Heart left ventricle (tissue), 16 donors: ENCODE measurements around the gene LRRC14B. TPM values are rescaled to one million over a fixed set of nuclear protein-coding genes. Genes with fewer than 3 reads are reported as not detected.

Experiments
- ATAC-seq, 4 donors: fragments of 200-7000 bp; cut with Tn5 transposase; one replicate each; pipeline ENCODE4 v1.9.1; 2020 to 2022; ENCODE audit warnings: moderate library complexity in 4 of 4, mild to moderate bottlenecking in 3 of 4, moderate number of reproducible peaks in 1 of 4
- DNase-seq, 5 donors: peaks; one replicate each; pipeline ENCODE4 v3.0.0-alpha.2; 2020
- H3K27ac ChIP-seq, 12 donors: fragments of 200-600 bp; sonication (generic) in 4 of 12; one replicate each; pipeline versions ENCODE4 v1.5.0 to v1.8.0; 2016 to 2022; ENCODE audit warnings: mild to moderate bottlenecking in 2 of 12
- H3K27me3 ChIP-seq, 9 donors: fragments of 200-600 bp; sonication (generic) in 2 of 9; one replicate each; pipeline versions ENCODE4 v1.5.1 to v1.8.0; 2016 to 2022; ENCODE audit warnings: mild to moderate bottlenecking in 3 of 9
- H3K36me3 ChIP-seq, 9 donors: fragments of 200-600 bp; sonication (generic) in 2 of 9; one replicate each; pipeline versions ENCODE4 v1.5.0 to v1.8.0; 2018 to 2022; ENCODE audit warnings: mild to moderate bottlenecking in 2 of 9
- H3K4me1 ChIP-seq, 12 donors: fragments of 200-600 bp; sonication (generic) in 4 of 12; one replicate each; pipeline versions ENCODE4 v1.5.0 to v1.8.0; 2016 to 2022; ENCODE audit warnings: mild to moderate bottlenecking in 3 of 12
- H3K4me3 ChIP-seq, 12 donors: fragments of 200-600 bp; sonication (generic) in 4 of 12; one replicate each; pipeline versions ENCODE4 v1.5.0 to v1.8.0; 2017 to 2022; ENCODE audit warnings: mild to moderate bottlenecking in 9 of 12, moderate library complexity in 4 of 12
- H3K9me3 ChIP-seq, 12 donors: fragments of 200-600 bp; sonication (generic) in 4 of 12; one replicate each; pipeline versions ENCODE4 v1.5.0 to v1.8.0; 2016 to 2022; ENCODE audit warnings: mild to moderate bottlenecking in 1 of 12
- POLR2A ChIP-seq, 2 donors: fragments of 450-650 bp; IDR thresholded peaks; one replicate each; pipeline ENCODE4 v1.6.1; 2017; ENCODE audit warnings: antibody characterized with exemption in 2 of 2, mild to moderate bottlenecking in 2 of 2, moderate library complexity in 2 of 2
- WGBS, 4 donors: extraction: QIAGEN DNeasy Blood & Tissue Kit in 2 of 4; methylation state at CpG; one replicate each; pipeline versions ENCODE4 v1.1.5 to v1.1.7; 2013 to 2018; 5-methylcytosine and 5-hydroxymethylcytosine counted together
- intact Hi-C, 10 donors: fragments of 100-400 bp; cut with DNase I; formaldehyde crosslinking; loops; one replicate each; pipeline versions ENCODE4 v1.11.1 to v1.14.2; 2022
- polyA plus RNA-seq, 2 donors: library from polyadenylated mRNA; stranded (reverse); fragments of 200-250 nt; gene quantifications; one replicate each; pipeline ENCODE4 v1.2.3, GENCODE V29; 2013
- total RNA-seq, 9 donors: library from RNA; depleted of rRNA in 2 of 9; stranded (reverse); fragments of >200 nt in 2 of 9; fragmentation: NEBNext Ultra II Directional in 3 of 9; extraction: Animal tissue kit (Norgen Biotek cat#: 25700) in 3 of 9; gene quantifications; one replicate each; pipeline versions ENCODE4 v1.1.0 to v1.2.4, GENCODE V29; 2016 to 2023
- TF ChIP-seq, protein P1 (sequence below), 12 donors: fragments of 200-600 bp; sonication (generic) in 4 of 12; IDR thresholded peaks; one replicate each; pipeline versions ENCODE4 v1.5.0 to v1.8.0; 2018 to 2022; ENCODE audit warnings: antibody characterized with exemption in 12 of 12, mild to moderate bottlenecking in 5 of 12
- donor health status: ischemic (EF 13 %, LVEDD 7.1; RV severe dilation, severe dysfunction).
- donor health status: healthy with polysubstance abuse.
- donor health status: DM: no; HTN: yes; CAD: no.
- donor health status: DM: no; HTN: no; CAD: no.
- donor health status: ischemic (EF 25% LVEDD 6.9; RV normal size, moderate dysfunction).
- donor health status: ischemic (EF 25% LVEDD 5.7; RV mildly dilated, moderate dysfunction).
- donor health status: healthy.
- donor health status: DM: yes; HTN: yes; CAD: no.
- donor health status: ischemic (EF 35%, LVEDD 5.7; RV mildly dilated, moderate dysfunction).
- donor health status: nonischemic (EF 11% LVEDD 7.7; RV severe dilation, severe dysfunction).
- donor health status: DM: yes; HTN: yes; CAD: no.
- donor health status: PGD.
- donor health status: ischemic (EF 29% LVEDD 5.4; RV normal size, mild dysfunction).
- donor health status: nonischemic (EF 23%, LVEDD 6.1; RV moderate dilation, normal function).

Gene LRRC14B
- total and polyA plus RNA-seq, 11 donors: 6.1 to 133 (median 40.3) TPM

DNA sequence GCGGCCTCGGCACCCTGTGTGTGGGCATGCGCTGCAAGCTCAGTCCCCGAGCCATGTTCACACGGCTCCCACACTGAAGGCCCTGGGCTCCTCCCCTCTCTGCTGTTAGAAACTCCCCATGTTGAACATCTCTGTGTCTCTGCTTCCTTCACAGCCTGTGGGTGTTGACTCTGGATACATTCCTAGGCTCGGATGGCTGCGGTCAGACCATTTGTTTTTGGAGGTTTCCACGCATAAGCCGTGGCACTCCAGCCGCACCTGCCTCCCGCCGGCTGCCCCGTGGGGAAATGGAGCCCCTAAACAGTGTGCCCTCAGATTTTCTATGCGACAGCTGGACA lies 31.2 kb upstream of the LRRC14B start:
- DNase-seq (peak in 1 of 5 donors; percentile 1), ATAC-seq (no peak)
- H3K4me3 ChIP-seq: no peak overlapping the region
- no peaks in the 10 kb centered on the region for H3K36me3 ChIP-seq
- H3K27ac ChIP-seq: no peak overlapping the region
- WGBS, 4 donors: 72 to 82% (median 81%) methylated on average over 12 to 14 of the region's 14 CpGs
- H3K4me1 ChIP-seq: no peaks in the 10 kb centered on the region
- H3K9me3 ChIP-seq: no peaks in the 10 kb centered on the region
- TF ChIP-seq, protein P1, sequence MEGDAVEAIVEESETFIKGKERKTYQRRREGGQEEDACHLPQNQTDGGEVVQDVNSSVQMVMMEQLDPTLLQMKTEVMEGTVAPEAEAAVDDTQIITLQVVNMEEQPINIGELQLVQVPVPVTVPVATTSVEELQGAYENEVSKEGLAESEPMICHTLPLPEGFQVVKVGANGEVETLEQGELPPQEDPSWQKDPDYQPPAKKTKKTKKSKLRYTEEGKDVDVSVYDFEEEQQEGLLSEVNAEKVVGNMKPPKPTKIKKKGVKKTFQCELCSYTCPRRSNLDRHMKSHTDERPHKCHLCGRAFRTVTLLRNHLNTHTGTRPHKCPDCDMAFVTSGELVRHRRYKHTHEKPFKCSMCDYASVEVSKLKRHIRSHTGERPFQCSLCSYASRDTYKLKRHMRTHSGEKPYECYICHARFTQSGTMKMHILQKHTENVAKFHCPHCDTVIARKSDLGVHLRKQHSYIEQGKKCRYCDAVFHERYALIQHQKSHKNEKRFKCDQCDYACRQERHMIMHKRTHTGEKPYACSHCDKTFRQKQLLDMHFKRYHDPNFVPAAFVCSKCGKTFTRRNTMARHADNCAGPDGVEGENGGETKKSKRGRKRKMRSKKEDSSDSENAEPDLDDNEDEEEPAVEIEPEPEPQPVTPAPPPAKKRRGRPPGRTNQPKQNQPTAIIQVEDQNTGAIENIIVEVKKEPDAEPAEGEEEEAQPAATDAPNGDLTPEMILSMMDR (IDR thresholded peaks at IDR 0.05): no peak
- no peak for TF ChIP-seq POLR2A (IDR thresholded peaks at IDR 0.05)
- H3K27me3 ChIP-seq: peaks cover 0 to 16% (median 0%) of the 10 kb centered on the region in 9 donors
- intact Hi-C loops: no loop called here

DNA sequence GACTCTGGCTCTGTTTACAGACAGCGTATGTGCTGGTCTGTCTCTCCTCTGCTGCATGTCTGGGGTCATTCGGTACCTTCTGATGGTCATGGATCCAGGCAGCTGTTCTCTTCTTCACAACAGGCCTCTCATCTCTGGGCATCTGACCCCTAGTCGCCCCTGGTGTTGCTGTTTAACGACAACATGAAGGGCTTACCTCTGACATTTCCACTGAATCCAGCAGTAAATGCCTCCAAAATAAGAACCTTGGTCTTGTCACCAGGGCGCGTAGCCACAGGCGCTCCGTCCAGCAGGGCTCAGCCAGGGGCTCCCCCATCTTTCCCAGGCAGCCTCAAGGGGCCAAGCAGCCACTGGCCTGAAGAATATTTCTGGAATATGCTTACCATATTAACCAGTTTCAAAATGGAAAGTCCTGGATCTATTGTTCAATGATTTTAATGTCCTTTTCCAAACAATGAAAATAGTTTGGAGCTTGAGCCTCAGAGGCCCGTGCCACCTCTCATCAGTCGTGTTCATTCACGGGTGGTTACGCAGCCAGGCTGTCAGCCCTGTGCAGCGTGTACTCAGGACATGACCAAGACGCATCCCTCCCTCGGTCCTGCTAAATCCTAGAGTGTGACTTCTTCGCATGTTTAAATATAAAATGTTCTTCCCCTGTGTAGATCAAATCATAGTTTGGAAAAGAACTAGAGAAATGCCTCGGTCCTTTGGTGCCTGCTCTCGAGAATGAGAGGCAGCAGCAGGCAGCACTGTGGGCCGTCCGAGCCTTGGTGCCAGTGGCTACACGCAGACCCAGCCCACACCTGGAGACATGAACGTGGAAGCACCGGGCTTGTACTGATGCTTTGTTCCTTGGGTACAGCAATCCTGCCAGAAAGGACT lies 30.1 kb upstream of the LRRC14B start:
- WGBS, 4 donors: 87 to 91% (median 89%) methylated on average over 23 of the region's 23 CpGs
- Histone ChIP-seq H3K27me3 (peaks cover 0 to 16% (median 0%) of the 10 kb centered on the region in 9 donors), H3K4me3 (no peak overlapping the region), H3K9me3 (no peaks in the 10 kb centered on the region), H3K36me3 (no peaks in the 10 kb centered on the region), H3K4me1 (no peaks in the 10 kb centered on the region), H3K27ac (no peak overlapping the region)
- no peak for DNase-seq
- no peak for TF ChIP-seq POLR2A (IDR thresholded peaks at IDR 0.05)
- TF ChIP-seq, protein P1 (IDR thresholded peaks at IDR 0.05): no peak
- intact Hi-C loops: no loop called here
- ATAC-seq: no peak

DNA sequence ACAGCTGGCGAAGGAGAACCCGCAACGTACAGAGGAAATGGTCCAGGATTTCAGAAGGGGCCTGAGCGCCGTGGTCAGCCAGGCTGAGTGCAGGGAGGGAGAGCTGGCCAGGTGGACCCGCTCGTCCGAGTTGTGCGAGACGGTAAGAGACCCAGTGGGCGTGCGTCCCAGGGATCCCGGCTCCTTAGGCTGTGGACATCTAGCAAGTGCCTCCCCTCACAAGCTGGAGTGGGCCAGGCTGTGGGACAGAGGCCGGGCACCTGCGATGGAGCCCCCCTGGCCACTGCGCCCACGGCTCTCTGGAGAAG lies 29.5 kb upstream of the LRRC14B start:
- Histone ChIP-seq H3K4me1 (no peaks in the 10 kb centered on the region), H3K4me3 (no peak overlapping the region), H3K36me3 (no peaks in the 10 kb centered on the region), H3K27ac (no peak overlapping the region), H3K9me3 (no peaks in the 10 kb centered on the region), H3K27me3 (peaks cover 0 to 16% (median 0%) of the 10 kb centered on the region in 9 donors)
- DNase-seq (no peak), ATAC-seq (no peak)
- TF ChIP-seq, protein P1 (IDR thresholded peaks at IDR 0.05): no peak
- no peak for TF ChIP-seq POLR2A (IDR thresholded peaks at IDR 0.05)
- WGBS, 4 donors: 89 to 94% (median 92%) methylated on average over 17 of the region's 17 CpGs
- intact Hi-C loops: no loop called here

DNA sequence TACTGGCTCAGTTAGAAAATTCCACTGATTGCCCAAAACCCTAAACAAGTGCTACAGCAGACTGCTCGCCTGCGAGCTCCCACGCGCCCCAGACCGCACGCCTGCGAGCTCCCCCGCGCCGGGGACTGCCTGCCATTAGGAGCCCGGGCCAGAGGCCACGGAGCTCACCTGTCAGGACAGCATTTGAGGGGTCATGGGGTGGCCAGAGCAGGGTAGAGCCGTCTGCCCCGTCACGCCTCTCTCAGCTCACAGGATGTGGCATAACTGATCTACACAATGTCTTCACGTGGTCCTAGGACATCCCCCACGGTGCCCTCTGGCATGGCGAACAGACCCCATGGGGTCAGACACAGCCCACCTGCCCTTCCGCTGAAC lies 29.1 kb upstream of the LRRC14B start:
- Histone ChIP-seq H3K27me3 (peaks cover 0 to 16% (median 0%) of the 10 kb centered on the region in 9 donors), H3K4me1 (no peaks in the 10 kb centered on the region), H3K4me3 (no peak overlapping the region), H3K27ac (no peak overlapping the region), H3K9me3 (no peaks in the 10 kb centered on the region), H3K36me3 (no peaks in the 10 kb centered on the region)
- peak in 1 of 4 donors; percentile 10 for ATAC-seq
- intact Hi-C loops: no loop called here
- TF ChIP-seq, protein P1 (IDR thresholded peaks at IDR 0.05): no peak
- no peak for TF ChIP-seq POLR2A (IDR thresholded peaks at IDR 0.05)
- WGBS, 4 donors: 80 to 89% (median 83%) methylated on average over 4 to 19 of the region's 19 CpGs
- DNase-seq: no peak
